Cardiac fibroblast (primary cell): ENCODE results near the gene CORO2A.
"Not testable (repeated sequence)": the region's sequence is repeated elsewhere in the genome, so short reads cannot be mapped to it uniquely, and the experiment has no call there.

ENCODE experiments used
- DNase-seq, 2 donors: peaks; one replicate each; pipeline versions ENCODE4 v3.0.0 to v3.0.0-alpha.2; 2010; ENCODE audit warnings: low read depth in 2 of 2
- H3K4me3 ChIP-seq, 2 donors: replicated peaks in 1 of 2; 1 replicate in 1 of 2; 2 replicates in 1 of 2; pipeline ENCODE4 v1.5.1; 2011; ENCODE audit warnings: low read depth in 2 of 2, low read length in 2 of 2, mild to moderate bottlenecking in 2 of 2, moderate library complexity in 1 of 2
- TF ChIP-seq, protein P1 (sequence below): IDR thresholded peaks from one replicate; pipeline ENCODE4 v1.5.1; 2011; ENCODE audit warnings: low read depth, mild to moderate bottlenecking, low read length, inconsistent platforms

Gene CORO2A

DNA sequence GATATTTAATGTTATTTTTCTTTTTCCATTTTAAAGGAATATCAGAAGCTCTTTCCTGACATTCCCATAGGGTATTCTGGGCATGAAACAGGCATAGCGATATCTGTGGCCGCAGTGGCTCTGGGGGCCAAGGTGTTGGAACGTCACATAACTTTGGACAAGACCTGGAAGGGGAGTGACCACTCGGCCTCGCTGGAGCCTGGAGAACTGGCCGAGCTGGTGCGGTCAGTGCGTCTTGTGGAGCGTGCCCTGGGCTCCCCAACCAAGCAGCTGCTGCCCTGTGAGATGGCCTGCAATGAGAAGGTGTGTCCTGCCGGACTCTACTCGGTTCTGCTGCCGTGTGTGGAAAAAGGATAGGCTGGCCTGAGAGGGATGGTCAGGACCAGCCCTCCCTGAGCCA is 111.7 kb downstream of the CORO2A start:
- no peak overlapping the region for H3K4me3 ChIP-seq
- no peak for DNase-seq
- TF ChIP-seq, protein P1, sequence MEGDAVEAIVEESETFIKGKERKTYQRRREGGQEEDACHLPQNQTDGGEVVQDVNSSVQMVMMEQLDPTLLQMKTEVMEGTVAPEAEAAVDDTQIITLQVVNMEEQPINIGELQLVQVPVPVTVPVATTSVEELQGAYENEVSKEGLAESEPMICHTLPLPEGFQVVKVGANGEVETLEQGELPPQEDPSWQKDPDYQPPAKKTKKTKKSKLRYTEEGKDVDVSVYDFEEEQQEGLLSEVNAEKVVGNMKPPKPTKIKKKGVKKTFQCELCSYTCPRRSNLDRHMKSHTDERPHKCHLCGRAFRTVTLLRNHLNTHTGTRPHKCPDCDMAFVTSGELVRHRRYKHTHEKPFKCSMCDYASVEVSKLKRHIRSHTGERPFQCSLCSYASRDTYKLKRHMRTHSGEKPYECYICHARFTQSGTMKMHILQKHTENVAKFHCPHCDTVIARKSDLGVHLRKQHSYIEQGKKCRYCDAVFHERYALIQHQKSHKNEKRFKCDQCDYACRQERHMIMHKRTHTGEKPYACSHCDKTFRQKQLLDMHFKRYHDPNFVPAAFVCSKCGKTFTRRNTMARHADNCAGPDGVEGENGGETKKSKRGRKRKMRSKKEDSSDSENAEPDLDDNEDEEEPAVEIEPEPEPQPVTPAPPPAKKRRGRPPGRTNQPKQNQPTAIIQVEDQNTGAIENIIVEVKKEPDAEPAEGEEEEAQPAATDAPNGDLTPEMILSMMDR, result no peak

DNA sequence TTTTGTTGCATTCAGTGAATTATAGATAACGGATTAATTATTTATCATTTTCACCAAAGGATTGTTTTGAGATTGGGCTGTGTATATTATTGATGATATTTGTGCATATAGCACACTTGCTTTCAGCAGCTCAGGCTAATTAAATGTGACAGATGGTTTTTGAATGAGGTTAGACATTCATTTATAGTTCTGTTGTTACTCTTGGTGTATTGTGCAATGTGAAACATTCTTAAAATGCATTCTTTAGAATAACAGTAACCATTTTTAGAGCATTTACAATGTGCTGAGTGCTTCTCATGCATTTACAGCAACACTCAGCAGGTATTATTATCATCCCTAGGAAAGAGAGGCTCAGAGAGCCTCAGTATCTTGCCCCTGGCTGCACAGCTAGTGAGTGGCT is 112.1 kb downstream of the CORO2A start:
- TF ChIP-seq, protein P1, result no peak
- no peak overlapping the region for H3K4me3 ChIP-seq
- peak; percentile 12 to 18 for DNase-seq

DNA sequence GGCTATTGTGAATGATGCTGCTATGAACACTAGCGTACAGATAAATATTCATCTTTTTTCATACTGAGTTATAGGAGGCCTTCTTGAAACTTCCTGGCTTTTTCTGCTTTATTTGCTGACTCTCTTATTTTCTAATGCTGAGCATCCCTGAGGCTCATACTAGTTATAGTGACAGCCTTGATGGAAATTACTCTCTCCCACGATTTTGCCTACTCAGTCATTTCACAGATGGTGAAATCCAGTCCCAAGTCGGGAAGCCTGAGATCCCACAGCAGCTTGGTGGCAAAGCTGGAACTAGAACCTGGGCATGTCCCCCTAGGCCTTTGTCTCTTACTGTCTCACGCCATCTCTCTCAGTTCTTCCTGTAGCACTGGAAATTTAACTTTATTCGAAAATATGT is 113.5 kb downstream of the CORO2A start:
- TF ChIP-seq, protein P1, result no peak
- H3K4me3 ChIP-seq, result no peak overlapping the region
- DNase-seq, result no peak

DNA sequence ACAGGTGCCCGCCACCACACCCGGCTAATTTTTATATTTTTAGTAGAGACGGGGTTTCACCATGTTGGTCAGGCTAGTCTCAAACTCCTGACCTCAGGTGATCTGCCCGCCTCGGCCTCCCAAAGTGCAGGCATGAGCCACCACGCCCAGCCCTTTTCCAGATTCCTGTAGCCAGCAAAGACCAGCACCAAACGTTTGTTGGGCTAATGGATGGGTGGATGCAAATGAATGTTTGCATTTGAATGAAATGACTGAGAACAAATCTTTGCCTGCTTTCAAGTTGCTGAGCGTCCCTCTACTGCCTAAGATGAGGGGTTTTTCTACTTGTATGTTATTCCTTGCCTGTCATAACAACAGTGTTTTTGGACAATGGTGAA is 115.9 kb downstream of the CORO2A start:
- DNase-seq, H3K4me3 ChIP-seq: not testable (repeated sequence)

DNA sequence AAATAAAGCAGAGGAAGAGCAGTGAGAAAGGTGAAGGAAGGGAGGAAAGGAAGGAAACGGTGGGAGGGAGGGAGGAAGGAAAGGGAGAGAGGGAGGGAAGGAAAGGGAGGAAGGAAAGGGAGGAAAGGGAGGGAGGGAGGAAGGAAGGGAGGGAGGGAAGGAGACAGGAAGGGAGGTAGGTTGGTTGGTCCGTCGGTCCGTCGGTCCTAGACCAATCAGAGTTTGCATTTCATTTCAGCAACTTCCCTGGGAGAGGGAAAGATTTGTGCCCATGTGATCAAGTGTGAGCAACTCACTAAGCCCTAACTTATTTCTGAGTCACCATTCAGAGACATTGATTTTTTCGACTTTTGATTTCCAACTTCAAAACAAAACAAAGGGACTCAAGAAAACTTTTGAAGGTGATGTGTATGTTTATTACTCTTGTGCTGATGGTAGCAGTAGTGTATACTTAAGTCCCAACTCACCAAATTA is 117.1 kb downstream of the CORO2A start:
- TF ChIP-seq, protein P1, result no peak
- no peak overlapping the region for H3K4me3 ChIP-seq
- DNase-seq, result peak; percentile 79 to 93

DNA sequence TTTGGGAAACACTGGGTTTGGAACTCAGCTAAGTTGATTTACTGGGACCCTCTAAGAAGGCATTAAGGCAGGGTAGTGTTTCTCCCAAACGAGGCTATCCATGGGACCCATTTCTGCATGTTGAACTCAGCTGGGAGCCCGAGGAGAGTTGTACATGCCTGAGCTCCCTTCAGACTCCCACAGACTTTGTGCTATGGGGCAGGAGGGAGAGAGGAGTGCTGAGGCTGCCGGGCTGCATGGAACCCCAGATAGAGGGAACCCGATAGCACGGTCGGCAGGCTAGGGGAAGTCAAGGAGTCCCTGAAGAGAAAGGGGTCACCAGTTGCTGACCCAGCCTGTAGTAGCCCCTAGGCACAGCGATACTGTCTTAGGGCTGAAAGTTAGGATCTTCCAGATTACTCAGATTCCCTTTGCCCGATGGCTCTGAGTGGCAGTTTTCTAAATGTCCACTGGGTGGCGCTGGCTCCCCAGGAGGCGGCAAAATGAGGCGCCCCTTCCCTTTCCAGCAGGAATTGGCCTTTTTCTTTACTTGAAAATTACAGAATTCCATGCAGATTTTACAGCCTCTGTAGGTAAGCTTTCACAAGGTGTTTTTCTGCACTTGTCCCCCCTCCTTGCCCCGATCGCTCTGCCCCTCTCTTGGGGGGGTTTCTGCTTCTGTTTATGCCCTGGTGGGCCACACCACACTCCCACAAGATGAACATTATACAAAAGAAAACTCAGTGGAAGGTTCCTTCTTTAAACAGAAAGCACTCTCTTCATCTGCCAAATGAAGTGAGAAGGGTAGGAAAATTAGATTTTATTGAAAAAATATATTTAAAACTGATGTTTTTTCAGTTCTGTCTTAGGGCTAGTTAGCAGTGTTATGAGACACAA is 118.1 kb downstream of the CORO2A start:
- TF ChIP-seq, protein P1, result peak; percentile 95
- DNase-seq, result peak; percentile 71
- no peak overlapping the region for H3K4me3 ChIP-seq

DNA sequence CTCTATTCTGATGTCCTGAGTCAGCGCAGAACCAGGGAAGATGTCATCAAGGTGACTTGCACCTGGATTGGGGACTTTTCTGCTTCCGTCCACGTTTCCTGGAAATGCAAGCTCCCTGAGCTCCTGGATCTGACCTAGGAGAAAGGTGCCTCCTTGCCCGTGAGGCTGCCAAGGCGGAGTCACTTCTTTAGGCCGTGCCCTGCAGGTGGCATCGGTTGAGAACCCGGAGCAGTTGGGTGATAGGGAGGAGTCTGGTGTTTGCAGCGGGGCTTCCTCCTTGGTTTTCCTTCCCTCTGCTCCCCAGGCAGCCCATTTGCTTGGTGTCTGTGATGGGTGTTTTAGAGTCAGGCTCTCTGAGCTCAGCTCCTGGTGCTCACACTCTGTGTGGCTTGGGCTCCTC is 120.7 kb downstream of the CORO2A start:
- no peak overlapping the region for H3K4me3 ChIP-seq
- DNase-seq, result no peak
- TF ChIP-seq, protein P1, result no peak
